Keratinocyte (primary cell): ENCODE measurements around the gene RABIF.

ENCODE experiments used
- EZH2 ChIP-seq: IDR thresholded peaks from one replicate; pipeline ENCODE4 v1.6.1; 2012; ENCODE audit warnings: inconsistent platforms, mild to moderate bottlenecking, low read length, moderate library complexity
- TF ChIP-seq, protein P1 (sequence below), 3 experiments: IDR thresholded peaks in 1 of 3; conservative IDR thresholded peaks in 1 of 3; optimal IDR thresholded peaks in 1 of 3; 2 replicates in 2 of 3; 3 replicates in 1 of 3; pipeline versions ENCODE3 to v1.5.1; 2011; ENCODE audit warnings: low read length in 3 of 3, mild to moderate bottlenecking in 3 of 3, moderate library complexity in 2 of 3, control low read depth in 1 of 3, inconsistent platforms in 1 of 3; ENCODE audit not compliant: insufficient read depth in 2 of 3; ENCODE audit errors: extremely low read depth in 1 of 3

DNA sequence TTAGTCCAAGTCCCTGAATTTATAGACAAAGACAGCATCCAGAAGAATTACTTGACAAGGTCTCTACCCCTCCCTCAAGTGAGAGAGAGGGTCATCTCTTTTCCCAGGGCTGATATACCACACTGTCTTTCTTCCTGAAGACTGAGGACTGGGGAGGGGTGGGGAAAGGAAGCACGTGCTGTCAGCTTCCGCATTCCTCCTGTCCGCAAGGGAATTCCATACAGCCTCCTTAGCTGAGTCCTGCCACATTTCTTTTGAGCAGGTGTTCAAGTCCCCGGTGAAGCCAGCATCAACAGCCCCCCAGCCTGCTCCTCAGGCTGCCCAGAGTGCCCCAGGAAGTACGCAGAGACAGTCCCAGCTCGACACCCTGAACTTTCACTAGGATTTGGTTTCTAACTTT lies 44.0 kb downstream of the RABIF start:
- TF ChIP-seq, protein P1, sequence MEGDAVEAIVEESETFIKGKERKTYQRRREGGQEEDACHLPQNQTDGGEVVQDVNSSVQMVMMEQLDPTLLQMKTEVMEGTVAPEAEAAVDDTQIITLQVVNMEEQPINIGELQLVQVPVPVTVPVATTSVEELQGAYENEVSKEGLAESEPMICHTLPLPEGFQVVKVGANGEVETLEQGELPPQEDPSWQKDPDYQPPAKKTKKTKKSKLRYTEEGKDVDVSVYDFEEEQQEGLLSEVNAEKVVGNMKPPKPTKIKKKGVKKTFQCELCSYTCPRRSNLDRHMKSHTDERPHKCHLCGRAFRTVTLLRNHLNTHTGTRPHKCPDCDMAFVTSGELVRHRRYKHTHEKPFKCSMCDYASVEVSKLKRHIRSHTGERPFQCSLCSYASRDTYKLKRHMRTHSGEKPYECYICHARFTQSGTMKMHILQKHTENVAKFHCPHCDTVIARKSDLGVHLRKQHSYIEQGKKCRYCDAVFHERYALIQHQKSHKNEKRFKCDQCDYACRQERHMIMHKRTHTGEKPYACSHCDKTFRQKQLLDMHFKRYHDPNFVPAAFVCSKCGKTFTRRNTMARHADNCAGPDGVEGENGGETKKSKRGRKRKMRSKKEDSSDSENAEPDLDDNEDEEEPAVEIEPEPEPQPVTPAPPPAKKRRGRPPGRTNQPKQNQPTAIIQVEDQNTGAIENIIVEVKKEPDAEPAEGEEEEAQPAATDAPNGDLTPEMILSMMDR (optimal IDR thresholded peaks at IDR 0.05 in 1 of 3, IDR thresholded peaks at IDR 0.05 in 1 of 3, conservative IDR thresholded peaks at IDR 0.05 in 1 of 3; ENCODE audit: extremely low read depth in 1 of 3, insufficient read depth in 2 of 3, low read length in 3 of 3): no peak
- no peak for TF ChIP-seq EZH2
